K562 (cell line): ENCODE results near the gene PPP1R15A. TPM values are rescaled to one million over a fixed set of nuclear protein-coding genes. Genes with fewer than 3 reads are reported as not detected.

ENCODE experiments used
- ARHGAP35 ChIP-seq: fragments of 450-650 bp; IDR thresholded peaks from 2 replicates; pipeline ENCODE4 v1.6.1; 2018; ENCODE audit not compliant: partially characterized antibody
- BDP1 ChIP-seq: IDR thresholded peaks from 3 replicates; pipeline ENCODE4 v1.6.1; 2011; ENCODE audit not compliant: insufficient read length, insufficient read depth
- FIP1L1 ChIP-seq: fragments of 200-400 bp; formaldehyde crosslinking; IDR thresholded peaks from 2 replicates; pipeline ENCODE4 v1.6.1; 2018; ENCODE audit warnings: mild to moderate bottlenecking, low read depth, low read length; ENCODE audit not compliant: poor library complexity, severe bottlenecking
- FOSL1 ChIP-seq: fragments of 200-800 bp; sonication (Bioruptor generic); conservative IDR thresholded peaks from 2 replicates; pipeline ENCODE4 v1.6.1; 2016; ENCODE audit warnings: missing genetic modification characterization, missing compliant biosample characterization
- HLTF ChIP-seq: fragments of 450-650 bp; IDR thresholded peaks from 2 replicates; pipeline ENCODE4 v1.6.1; 2016
- HMGN3 ChIP-seq: IDR thresholded peaks from 2 replicates; pipeline ENCODE4 v1.6.1; 2011; ENCODE audit warnings: borderline replicate concordance, low read depth, mild to moderate bottlenecking, mixed read lengths, low read length; ENCODE audit not compliant: insufficient read length; ENCODE audit errors: extremely low read depth
- IFI16 ChIP-seq: fragments of 250-450 bp; sonication (Bioruptor Pico); IDR thresholded peaks from 2 replicates; pipeline ENCODE4 v2.1.2; 2022; ENCODE audit warnings: mild to moderate bottlenecking, inconsistent platforms
- MCM7 ChIP-seq, 2 experiments: fragments of 450-650 bp; IDR thresholded peaks; 2 replicates each; pipeline ENCODE4 v1.6.1; 2016 to 2018
- MEF2D ChIP-seq: conservative IDR thresholded peaks from 2 replicates; pipeline ENCODE4 v1.6.1; 2016; ENCODE audit warnings: low read depth, missing genetic modification characterization, missing compliant biosample characterization
- RCOR1 ChIP-seq, 2 experiments: IDR thresholded peaks; 2 replicates each; pipeline ENCODE4 v1.6.1; 2012; ENCODE audit warnings: low read depth in 2 of 2, low read length in 2 of 2, borderline replicate concordance in 1 of 2, improper control_type of control experiment in 1 of 2
- SMAD1 ChIP-seq: fragments of 150-350 bp; IDR thresholded peaks from 2 replicates; pipeline ENCODE4 v1.6.1; 2014; ENCODE audit warnings: low read length, low read depth; ENCODE audit not compliant: partially characterized antibody
- SMARCA4 ChIP-seq: fragments of 450-650 bp; IDR thresholded peaks from 2 replicates; pipeline ENCODE4 v1.6.1; 2016
- SREBF1 ChIP-seq: fragments of 150-350 bp; IDR thresholded peaks from 2 replicates; pipeline ENCODE4 v1.6.1; 2014; ENCODE audit warnings: antibody characterized with exemption, low read depth, low read length, borderline replicate concordance
- TEAD2 ChIP-seq: fragments of 450-650 bp; IDR thresholded peaks from 2 replicates; pipeline ENCODE4 v1.6.1; 2016; ENCODE audit warnings: missing genetic modification characterization, control low read depth, missing compliant biosample characterization
- U2AF1 ChIP-seq: fragments of 200-400 bp; formaldehyde crosslinking; optimal IDR thresholded peaks from 2 replicates; pipeline ENCODE3; 2017; ENCODE audit warnings: mild to moderate bottlenecking, low read depth, low read length, moderate library complexity
- ZKSCAN1 ChIP-seq: fragments of 150-350 bp; IDR thresholded peaks from 2 replicates; pipeline ENCODE4 v1.6.1; 2016; ENCODE audit warnings: low read depth, low read length
- ZNF561 ChIP-seq: fragments of 450-650 bp; formaldehyde crosslinking; conservative IDR thresholded peaks from 2 replicates; pipeline ENCODE4 v1.4.0; 2020; ENCODE audit warnings: mild to moderate bottlenecking, moderate library complexity
- ZNF589 ChIP-seq: fragments of 200-800 bp; sonication (Bioruptor generic); IDR thresholded peaks from 2 replicates; pipeline ENCODE4 v1.6.1; 2016; ENCODE audit warnings: low read depth, missing genetic modification characterization, missing compliant biosample characterization
- polyA plus RNA-seq, 8 experiments: library from polyadenylated mRNA; depleted of rRNA in 4 of 8; stranded (reverse) in 5 of 8; unstranded in 3 of 8; fragments of >200 nt; fragmentation: Nextera tagmentation in 2 of 8; fragmentation: Illumina TruSeq in 1 of 8; extraction: Ambion mirVana in 2 of 8; extraction: Trizol in 1 of 8; gene quantifications; 2 replicates each; pipeline versions ENCODE4 v1.2.1 to v1.2.3, GENCODE V29; 2011 to 2014; ENCODE audit warnings: inconsistent platforms in 1 of 8, missing spikeins in 1 of 8
- total RNA-seq, 7 experiments: library from RNA; depleted of rRNA in 6 of 7; stranded (reverse); fragments of >200 nt in 6 of 7; fragmentation: Illumina TruSeq in 2 of 7; extraction: Trizol in 2 of 7; gene quantifications; 2 replicates each; pipeline versions ENCODE4 v1.2.1 to v1.2.3, GENCODE V29; 2011 to 2021; ENCODE audit warnings: low replicate concordance in 1 of 7
- TF ChIP-seq, protein P1 (sequence below): fragments of 450-650 bp; IDR thresholded peaks from 2 replicates; pipeline ENCODE4 v1.6.1; 2018; ENCODE audit not compliant: partially characterized antibody

Gene PPP1R15A
- total and polyA plus RNA-seq, 9 of the 15 experiments (the other 6 are each of a cell fraction or from before 2014, with no cell fraction given), result 0.42 to 73.7 (median 44.0) TPM

DNA sequence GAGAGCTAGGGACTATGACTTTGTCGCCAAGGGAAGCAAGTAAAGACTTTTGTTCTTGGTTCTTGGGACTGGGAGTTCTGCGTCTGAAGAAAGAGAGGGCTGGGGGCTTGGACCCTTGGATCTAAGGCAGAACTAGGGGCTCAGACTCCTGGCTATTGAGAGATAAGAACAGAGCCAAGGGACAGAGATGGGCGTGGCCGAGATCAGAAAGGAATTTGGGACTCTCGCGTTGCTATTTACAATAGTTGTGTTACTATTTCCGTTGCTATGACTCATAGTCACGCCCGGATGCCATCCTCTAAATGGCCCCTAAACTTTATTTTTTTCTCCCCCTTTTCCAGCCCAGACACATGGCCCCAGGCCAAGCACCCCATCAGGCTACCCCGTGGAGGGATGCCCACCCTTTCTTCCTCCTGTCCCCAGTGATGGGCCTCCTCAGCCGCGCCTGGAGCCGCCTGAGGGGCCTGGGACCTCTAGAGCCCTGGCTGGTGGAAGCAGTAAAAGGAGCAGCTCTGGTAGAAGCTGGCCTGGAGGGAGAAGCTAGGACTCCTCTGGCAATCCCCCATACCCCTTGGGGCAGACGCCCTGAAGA lies 759 bp downstream of the PPP1R15A start (continued):
- TF ChIP-seq MEF2D (tag) (peak; percentile 70; the same call in 1 of the 2 replicates), ZNF561 (CRISPR knock-in tag) (no peak), HMGN3 (no peak), IFI16 (no peak), U2AF1 (no peak), MCM7 (IDR thresholded peaks at IDR 0.05) (no peak), SREBF1 (no peak), ARHGAP35 (no peak), TEAD2 (tag) (no peak; the same call in 1 of the 2 replicates), SMAD1 (peak; percentile 28), ZKSCAN1 (no peak), ZNF589 (CRISPR knock-in tag) (no peak; the same call in 1 of the 2 replicates), RCOR1 (IDR thresholded peaks at IDR 0.05; ENCODE audit: borderline replicate concordance in 1 of 2, low read depth in 2 of 2, low read length in 2 of 2) (peak in 1 of 2 experiments; percentile 67; a peak in 2 of 4 replicates), SMARCA4 (peak; percentile 69; the same call in 1 of the 2 replicates), FOSL1 (tag) (peak; percentile 98), HLTF (no peak), FIP1L1 (no peak), BDP1 (no peak)
- TF ChIP-seq, protein P1, sequence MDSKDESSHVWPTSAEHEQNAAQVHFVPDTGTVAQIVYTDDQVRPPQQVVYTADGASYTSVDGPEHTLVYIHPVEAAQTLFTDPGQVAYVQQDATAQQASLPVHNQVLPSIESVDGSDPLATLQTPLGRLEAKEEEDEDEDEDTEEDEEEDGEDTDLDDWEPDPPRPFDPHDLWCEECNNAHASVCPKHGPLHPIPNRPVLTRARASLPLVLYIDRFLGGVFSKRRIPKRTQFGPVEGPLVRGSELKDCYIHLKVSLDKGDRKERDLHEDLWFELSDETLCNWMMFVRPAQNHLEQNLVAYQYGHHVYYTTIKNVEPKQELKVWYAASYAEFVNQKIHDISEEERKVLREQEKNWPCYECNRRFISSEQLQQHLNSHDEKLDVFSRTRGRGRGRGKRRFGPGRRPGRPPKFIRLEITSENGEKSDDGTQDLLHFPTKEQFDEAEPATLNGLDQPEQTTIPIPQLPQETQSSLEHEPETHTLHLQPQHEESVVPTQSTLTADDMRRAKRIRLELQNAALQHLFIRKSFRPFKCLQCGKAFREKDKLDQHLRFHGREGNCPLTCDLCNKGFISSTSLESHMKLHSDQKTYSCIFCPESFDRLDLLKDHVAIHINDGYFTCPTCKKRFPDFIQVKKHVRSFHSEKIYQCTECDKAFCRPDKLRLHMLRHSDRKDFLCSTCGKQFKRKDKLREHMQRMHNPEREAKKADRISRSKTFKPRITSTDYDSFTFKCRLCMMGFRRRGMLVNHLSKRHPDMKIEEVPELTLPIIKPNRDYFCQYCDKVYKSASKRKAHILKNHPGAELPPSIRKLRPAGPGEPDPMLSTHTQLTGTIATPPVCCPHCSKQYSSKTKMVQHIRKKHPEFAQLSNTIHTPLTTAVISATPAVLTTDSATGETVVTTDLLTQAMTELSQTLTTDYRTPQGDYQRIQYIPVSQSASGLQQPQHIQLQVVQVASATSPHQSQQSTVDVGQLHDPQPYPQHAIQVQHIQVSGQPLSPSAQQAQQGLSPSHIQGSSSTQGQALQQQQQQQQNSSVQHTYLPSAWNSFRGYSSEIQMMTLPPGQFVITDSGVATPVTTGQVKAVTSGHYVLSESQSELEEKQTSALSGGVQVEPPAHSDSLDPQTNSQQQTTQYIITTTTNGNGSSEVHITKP, result no peak
